Measurements from ENCODE around the gene SNX25.

The SNX25 gene

DNA sequence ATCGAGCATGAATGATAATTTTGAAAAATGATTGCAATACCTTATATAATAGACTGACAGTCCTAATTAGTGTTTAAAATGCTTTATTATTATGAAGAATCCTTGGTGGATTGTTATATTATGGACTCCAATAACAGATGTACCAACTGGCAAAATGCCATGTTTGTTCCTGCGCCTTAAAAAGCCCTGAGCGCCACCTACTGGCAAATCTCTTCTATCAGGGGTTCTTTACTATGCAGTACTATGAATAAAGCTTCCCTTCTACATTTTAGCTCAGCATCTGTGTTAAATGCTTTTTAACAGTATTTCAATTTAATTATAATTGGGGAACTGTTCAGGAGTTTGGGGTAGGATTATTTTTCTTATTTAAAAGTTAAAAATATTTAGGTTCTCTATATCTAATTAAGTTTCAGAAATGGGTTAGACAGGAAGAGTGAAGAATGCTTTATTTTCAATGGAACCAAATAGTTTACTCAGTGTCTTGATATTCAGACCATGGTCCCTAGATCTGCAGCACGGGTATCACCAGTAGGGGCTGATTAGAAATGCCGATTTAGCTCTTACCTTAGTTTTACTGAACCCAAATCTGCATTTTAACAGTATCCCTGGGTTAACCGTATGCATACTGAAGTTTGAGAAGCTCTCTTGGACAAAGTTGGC is 25.6 kb upstream of the SNX25 start:
- DNase-seq (ENCODE audit: low read depth) = peak; percentile 93
- TF ChIP-seq, protein P1, sequence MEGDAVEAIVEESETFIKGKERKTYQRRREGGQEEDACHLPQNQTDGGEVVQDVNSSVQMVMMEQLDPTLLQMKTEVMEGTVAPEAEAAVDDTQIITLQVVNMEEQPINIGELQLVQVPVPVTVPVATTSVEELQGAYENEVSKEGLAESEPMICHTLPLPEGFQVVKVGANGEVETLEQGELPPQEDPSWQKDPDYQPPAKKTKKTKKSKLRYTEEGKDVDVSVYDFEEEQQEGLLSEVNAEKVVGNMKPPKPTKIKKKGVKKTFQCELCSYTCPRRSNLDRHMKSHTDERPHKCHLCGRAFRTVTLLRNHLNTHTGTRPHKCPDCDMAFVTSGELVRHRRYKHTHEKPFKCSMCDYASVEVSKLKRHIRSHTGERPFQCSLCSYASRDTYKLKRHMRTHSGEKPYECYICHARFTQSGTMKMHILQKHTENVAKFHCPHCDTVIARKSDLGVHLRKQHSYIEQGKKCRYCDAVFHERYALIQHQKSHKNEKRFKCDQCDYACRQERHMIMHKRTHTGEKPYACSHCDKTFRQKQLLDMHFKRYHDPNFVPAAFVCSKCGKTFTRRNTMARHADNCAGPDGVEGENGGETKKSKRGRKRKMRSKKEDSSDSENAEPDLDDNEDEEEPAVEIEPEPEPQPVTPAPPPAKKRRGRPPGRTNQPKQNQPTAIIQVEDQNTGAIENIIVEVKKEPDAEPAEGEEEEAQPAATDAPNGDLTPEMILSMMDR (conservative IDR thresholded peaks at IDR 0.05; ENCODE audit: control insufficient read depth, insufficient read depth, low read depth, low read length) = peak; percentile 91
- H3K4me3 ChIP-seq (ENCODE audit: control insufficient read depth, low read depth, low read length) = no peak overlapping the region

DNA sequence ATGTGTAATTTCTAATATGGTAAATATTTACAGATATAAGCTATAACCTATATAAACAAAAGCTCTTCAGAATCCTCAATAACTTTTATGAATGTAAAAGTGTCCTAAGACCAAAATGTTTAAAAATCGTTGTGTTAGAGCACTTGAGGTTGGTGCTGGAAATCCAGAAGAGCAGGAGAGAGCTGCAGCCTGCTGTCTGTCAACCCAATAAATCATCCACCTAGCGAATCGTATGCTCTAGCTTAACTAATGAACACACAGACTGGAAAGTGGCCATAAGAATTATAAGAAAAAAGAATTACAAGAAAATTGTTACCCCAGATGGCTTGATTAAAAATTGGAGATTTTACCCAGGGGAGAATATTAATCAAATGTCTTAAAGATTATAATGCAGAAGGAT is 22.6 kb upstream of the SNX25 start:
- H3K4me3 ChIP-seq (ENCODE audit: control insufficient read depth, low read depth, low read length) = no peak overlapping the region
- DNase-seq (ENCODE audit: low read depth) = no peak
- TF ChIP-seq, protein P1 (conservative IDR thresholded peaks at IDR 0.05; ENCODE audit: control insufficient read depth, insufficient read depth, low read depth, low read length) = no peak

DNA sequence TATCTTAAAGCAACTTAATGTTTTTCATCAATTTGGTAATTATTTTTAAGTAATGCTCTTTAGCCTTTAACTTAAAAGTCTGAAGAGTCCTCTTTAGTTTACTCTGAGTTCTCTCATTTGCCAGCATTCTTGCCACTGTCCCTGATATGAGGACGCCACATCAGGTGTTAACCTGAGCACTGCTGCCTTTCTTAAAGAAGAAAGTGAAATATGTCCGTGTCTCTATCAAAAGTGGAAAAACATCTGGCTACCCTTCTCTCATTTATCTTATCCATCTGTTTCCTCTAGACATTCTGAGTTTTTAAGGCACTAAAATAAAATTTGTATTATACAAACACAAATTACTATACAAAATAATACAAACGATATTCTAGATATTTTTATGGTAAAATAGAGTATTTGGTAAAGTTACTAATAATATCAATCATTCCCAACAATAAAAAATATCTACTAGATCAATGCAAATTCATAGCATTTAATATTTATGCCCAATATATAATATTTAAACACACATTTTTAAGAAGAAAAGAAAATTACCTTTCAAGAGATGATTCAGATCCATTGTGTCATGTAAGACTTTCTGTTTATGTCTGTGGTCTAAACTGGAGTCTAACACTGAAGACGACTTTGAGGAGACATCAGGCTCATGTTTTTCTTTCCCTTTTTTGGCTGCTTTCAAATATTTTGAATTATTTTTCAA is 19.6 kb upstream of the SNX25 start:
- TF ChIP-seq, protein P1 (conservative IDR thresholded peaks at IDR 0.05; ENCODE audit: control insufficient read depth, insufficient read depth, low read depth, low read length) = no peak
- DNase-seq (ENCODE audit: low read depth) = no peak
- no peak overlapping the region for H3K4me3 ChIP-seq (ENCODE audit: control insufficient read depth, low read depth, low read length)

DNA sequence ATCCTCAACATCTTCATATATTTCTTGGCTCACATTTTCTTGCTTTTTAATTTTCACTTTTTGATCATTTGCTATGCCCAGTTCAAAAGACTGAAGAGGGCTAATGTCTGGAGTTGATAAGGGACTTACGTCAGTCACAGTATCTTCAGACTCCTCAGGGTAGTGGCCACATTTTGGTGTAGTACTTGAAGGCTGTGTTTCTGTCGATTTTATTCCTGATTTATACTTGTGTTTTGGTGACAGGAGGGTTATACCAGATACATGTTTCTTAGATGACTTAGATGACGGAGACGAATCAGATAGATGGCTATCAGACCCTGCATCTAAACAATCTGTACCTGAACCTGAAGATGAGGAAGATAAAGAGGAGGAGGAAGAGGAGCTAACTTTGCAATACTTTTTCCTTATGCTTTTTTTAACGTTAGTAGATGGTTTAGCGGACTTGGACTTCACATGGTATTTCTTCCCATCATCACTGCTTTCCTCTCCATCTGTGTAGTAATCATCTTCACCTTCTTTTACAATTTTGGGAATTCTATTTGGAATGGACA is 19.0 kb upstream of the SNX25 start:
- no peak for DNase-seq (ENCODE audit: low read depth)
- H3K4me3 ChIP-seq (ENCODE audit: control insufficient read depth, low read depth, low read length) = no peak overlapping the region
- TF ChIP-seq, protein P1 (conservative IDR thresholded peaks at IDR 0.05; ENCODE audit: control insufficient read depth, insufficient read depth, low read depth, low read length) = no peak

GRCh38 chr4:185192059-185192458 is 17.3 kb upstream of the SNX25 start:
- no peak overlapping the region for H3K4me3 ChIP-seq (ENCODE audit: control insufficient read depth, low read depth, low read length)
- TF ChIP-seq, protein P1 (conservative IDR thresholded peaks at IDR 0.05; ENCODE audit: control insufficient read depth, insufficient read depth, low read depth, low read length) = no peak
- no peak for DNase-seq (ENCODE audit: low read depth)

- TF ChIP-seq, protein P1 (conservative IDR thresholded peaks at IDR 0.05; ENCODE audit: control insufficient read depth, insufficient read depth, low read depth, low read length) = no peak
These were observed 14.2 kb upstream of the SNX25 start for GRCh38 chr4:185194924-185195888.

More at GRCh38 chr4:185194924-185195888, 14.2 kb upstream of the SNX25 start:
- H3K4me3 ChIP-seq (ENCODE audit: control insufficient read depth, low read depth, low read length) = no peak overlapping the region
- DNase-seq (ENCODE audit: low read depth) = no peak

Data from fibroblast of mammary gland (primary cell).